Coronary artery (tissue), 2 donors: ENCODE measurements around the gene KIRREL3.

Experiments used
- DNase-seq: peaks from one replicate; pipeline ENCODE4 v3.0.0-alpha.2; 2017; ENCODE audit warnings: low spot score
- H3K27ac ChIP-seq, 2 donors: fragments of 200-600 bp; sonication (generic); one replicate each; pipeline ENCODE4 v1.5.1; 2016 to 2019
- H3K4me3 ChIP-seq: fragments of 200-600 bp; sonication (generic); 2 replicates; pipeline ENCODE4 v1.5.1; 2016; ENCODE audit warnings: mild to moderate bottlenecking, moderate library complexity
- TF ChIP-seq, protein P1 (sequence below): fragments of 200-600 bp; sonication (generic); IDR thresholded peaks from one replicate; pipeline ENCODE4 v1.5.1; 2019; ENCODE audit warnings: antibody characterized with exemption

The KIRREL3 gene

DNA sequence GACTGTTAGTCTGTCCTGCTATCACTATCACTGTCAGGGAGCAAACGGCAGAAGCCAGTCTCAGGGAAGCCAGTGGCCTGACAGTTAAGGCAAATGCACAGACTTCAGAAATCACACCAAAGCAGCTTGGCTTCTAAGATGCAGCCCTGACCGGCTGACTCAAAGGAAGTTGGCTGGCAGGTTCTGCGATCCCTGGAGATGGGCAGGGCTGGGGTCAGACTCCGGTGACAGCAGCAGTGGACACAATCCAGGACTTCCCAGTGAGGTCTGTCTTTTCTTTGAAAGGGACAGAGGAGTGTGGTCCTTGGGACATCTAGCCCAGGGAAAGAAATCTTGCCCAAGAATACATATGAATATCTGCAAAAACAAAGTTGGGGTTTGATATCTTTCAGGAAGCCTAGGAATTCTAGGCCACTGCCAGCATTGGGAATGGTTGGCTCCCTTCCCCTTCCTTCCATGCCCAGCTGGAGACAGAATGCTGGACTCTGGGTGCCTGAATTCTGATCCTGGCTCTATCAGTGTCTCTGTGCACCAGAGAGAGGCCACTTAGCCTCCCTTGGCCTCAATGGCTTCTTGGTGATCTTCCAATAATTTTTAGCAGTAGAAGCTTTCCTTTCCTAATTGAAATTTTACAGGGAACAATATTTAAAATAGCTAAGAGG, 108.9 kb downstream of the KIRREL3 start:
- TF ChIP-seq, protein P1, sequence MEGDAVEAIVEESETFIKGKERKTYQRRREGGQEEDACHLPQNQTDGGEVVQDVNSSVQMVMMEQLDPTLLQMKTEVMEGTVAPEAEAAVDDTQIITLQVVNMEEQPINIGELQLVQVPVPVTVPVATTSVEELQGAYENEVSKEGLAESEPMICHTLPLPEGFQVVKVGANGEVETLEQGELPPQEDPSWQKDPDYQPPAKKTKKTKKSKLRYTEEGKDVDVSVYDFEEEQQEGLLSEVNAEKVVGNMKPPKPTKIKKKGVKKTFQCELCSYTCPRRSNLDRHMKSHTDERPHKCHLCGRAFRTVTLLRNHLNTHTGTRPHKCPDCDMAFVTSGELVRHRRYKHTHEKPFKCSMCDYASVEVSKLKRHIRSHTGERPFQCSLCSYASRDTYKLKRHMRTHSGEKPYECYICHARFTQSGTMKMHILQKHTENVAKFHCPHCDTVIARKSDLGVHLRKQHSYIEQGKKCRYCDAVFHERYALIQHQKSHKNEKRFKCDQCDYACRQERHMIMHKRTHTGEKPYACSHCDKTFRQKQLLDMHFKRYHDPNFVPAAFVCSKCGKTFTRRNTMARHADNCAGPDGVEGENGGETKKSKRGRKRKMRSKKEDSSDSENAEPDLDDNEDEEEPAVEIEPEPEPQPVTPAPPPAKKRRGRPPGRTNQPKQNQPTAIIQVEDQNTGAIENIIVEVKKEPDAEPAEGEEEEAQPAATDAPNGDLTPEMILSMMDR = no peak
- Histone ChIP-seq H3K27ac (no peak overlapping the region), H3K4me3 (no peak overlapping the region)
- DNase-seq = no peak

DNA sequence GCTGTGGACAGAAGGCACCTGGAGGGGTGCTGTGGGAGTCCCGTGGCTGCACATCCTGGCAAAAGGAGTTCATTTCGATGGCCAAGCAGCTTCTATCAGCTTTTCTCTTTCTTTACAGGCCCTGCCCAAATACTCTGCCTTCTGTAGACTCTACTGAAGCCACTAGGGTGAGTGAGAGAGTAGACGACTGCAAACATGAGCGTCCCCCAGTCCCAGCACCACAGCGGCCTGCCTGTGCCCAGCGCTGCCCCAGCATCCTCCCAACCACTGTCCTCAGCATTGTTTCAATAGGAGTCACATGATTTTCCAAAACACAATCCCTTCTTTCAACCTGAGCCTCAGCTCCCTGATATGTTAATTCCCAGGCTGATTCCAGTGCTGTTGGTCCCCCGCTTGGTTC, 110.0 kb downstream of the KIRREL3 start:
- H3K27ac ChIP-seq = no peak overlapping the region
- DNase-seq = no peak
- TF ChIP-seq, protein P1 = no peak
- H3K4me3 ChIP-seq = no peak overlapping the region

DNA sequence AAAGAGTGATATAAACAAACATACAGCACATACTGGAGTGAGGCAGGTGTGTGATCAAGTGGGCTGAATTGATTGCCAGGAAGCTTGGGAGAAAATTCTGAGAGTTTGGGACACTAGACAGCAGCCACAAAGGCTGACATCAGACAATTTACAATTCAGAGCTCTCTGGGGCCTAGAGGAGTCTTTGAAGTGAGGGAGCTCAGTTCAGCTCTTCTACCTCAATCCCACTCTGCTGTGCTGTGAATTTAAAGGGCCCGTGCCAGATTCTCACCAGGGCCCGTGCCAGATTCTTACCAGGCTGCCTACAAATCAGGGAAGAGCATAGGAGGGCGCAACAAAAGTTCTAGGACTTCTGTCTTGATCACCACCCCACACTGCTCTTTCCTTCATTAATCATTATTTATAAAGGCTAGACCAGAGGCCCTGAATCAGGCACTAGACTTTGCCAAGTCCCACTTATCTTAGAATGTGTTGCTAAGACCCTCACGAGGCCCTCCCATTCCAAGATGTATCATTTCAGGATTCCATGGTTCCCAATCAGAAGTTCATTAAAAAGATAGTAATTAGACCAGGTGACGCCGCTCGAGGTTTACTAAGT, 112.4 kb downstream of the KIRREL3 start:
- no peak for DNase-seq
- no peak overlapping the region for H3K27ac ChIP-seq

DNA sequence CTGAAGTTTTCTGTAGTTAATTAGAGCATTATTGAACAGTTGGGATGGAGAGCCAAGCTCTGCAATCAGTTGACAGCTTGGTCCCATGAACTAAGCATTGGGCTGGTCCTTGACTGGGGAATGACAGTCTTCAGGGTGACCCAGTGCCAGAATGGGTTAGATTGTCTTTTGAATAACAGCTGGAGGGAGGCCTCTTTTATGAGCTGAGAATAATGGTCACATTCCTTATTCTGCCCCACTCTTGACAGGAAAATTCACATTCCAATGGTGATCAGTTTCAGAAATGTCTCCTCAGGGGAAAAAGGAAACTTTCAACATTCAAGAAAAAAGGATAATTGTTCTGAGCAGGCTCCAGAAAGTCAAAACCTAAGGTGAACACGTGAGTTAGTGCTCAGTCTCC, 113.9 kb downstream of the KIRREL3 start:
- no peak overlapping the region for H3K4me3 ChIP-seq
- no peak for DNase-seq

More for the DNA sequence above, 112.4 kb downstream of the KIRREL3 start:
- TF ChIP-seq, protein P1 = no peak
- H3K4me3 ChIP-seq = no peak overlapping the region

DNA sequence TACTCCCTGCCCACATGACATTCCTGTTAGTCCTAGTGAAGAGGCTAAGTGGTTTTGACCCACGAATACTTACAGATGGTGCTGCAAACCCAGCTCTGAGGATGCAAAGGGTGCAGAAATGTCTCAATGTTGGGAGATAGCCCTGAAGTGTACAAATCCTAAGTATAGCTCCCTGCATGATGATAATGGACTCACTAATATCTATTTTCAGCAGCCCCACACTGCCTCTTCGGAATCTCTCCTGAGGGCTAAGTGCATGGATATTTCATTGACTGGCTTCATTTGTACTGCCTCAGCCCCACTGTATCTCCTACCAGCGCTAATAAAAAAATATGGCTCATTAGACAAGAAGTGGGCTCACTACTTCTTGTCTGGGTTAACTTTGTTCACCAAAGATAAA, 114.5 kb downstream of the KIRREL3 start:
- TF ChIP-seq, protein P1 = no peak
- H3K4me3 ChIP-seq = no peak overlapping the region
- DNase-seq = no peak
- H3K27ac ChIP-seq = no peak overlapping the region

More for the DNA sequence above, 113.9 kb downstream of the KIRREL3 start:
- TF ChIP-seq, protein P1 = no peak
- no peak overlapping the region for H3K27ac ChIP-seq

DNA sequence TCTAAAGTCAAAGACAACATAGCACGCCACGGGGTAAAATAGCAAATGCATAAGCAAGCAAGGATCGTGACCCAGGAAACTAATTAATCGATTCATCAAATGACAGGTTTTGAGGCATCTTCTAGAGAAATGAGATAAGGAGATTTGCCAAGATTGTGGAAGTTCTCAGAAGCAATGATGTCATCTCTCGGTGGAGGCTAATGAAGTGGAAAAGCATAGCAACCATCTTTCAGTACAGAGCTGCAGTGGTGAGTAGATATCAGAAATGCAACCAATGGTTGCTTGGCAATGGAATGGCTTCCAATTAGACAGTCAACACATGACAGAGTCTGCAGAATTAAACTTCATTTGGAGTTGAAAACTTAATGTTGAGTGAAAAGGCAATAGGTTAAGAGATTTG, 116.0 kb downstream of the KIRREL3 start:
- no peak overlapping the region for H3K4me3 ChIP-seq
- no peak overlapping the region for H3K27ac ChIP-seq
- no peak for DNase-seq
- TF ChIP-seq, protein P1 = no peak

DNA sequence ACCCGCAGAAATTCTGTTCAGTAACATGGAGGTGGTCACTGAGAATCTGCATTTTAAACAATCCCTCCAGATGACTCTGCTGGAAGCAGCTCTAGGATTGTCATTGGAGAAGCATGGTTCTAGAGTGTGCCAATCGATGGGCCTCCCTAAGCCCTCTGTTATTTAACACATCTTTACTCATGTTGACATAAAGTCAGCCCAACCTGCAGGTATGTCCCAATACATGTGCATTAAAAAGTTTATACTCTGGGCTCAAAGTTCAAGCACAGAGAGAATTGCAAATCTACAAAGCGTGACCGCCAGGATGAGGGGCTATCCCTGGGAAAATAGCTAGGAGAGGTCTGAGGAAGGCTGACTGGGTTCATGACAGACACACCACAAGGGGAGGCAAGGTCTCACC, 116.4 kb downstream of the KIRREL3 start:
- H3K4me3 ChIP-seq = no peak overlapping the region
- no peak for DNase-seq
- H3K27ac ChIP-seq = no peak overlapping the region
- TF ChIP-seq, protein P1 = no peak
